WTC11 (cell line): ENCODE results near the gene VWA3A. TPM values are rescaled to one million over a fixed set of nuclear protein-coding genes. Genes with fewer than 3 reads are reported as not detected.
A peak's percentile ranks its signal among the peaks of the same experiment; 100 is the strongest.

Experiments
- AR ChIP-seq: fragments of 250-450 bp; sonication (Bioruptor Pico); IDR thresholded peaks from 2 replicates; pipeline ENCODE4 v1.9.0; 2021; ENCODE audit warnings: mild to moderate bottlenecking
- ARID4B ChIP-seq: sonication (generic); formaldehyde crosslinking; IDR thresholded peaks from 2 replicates; pipeline ENCODE4 v1.8.0; 2023; ENCODE audit warnings: missing genetic modification reagents, mild to moderate bottlenecking, borderline replicate concordance
- CBFB ChIP-seq: sonication (generic); formaldehyde crosslinking; IDR thresholded peaks from 2 replicates; pipeline ENCODE4 v1.8.1; 2022; ENCODE audit warnings: mild to moderate bottlenecking, low read depth, missing genetic modification reagents
- CREM ChIP-seq: sonication (generic); formaldehyde crosslinking; IDR thresholded peaks from 2 replicates; pipeline ENCODE4 v1.8.1; 2022; ENCODE audit warnings: mild to moderate bottlenecking, missing genetic modification reagents, moderate library complexity
- CTCF ChIP-seq: fragments of 200-600 bp; IDR thresholded peaks from 2 replicates; pipeline ENCODE4 v1.8.0; 2022; ENCODE audit warnings: antibody characterized with exemption
- ERG ChIP-seq: fragments of 250-450 bp; sonication (Bioruptor Pico); IDR thresholded peaks from 2 replicates; pipeline ENCODE4 v1.8.0; 2021; ENCODE audit warnings: mild to moderate bottlenecking
- GABPB1 ChIP-seq: sonication (generic); formaldehyde crosslinking; IDR thresholded peaks from 2 replicates; pipeline ENCODE4 v1.8.1; 2023; ENCODE audit warnings: mild to moderate bottlenecking, missing genetic modification reagents
- GRHL2 ChIP-seq: fragments of 250-450 bp; sonication (Bioruptor Pico); IDR thresholded peaks from 2 replicates; pipeline ENCODE4 v1.8.0; 2022; ENCODE audit warnings: mild to moderate bottlenecking, moderate library complexity; ENCODE audit not compliant: insufficient replicate concordance, severe bottlenecking
- GTF2I ChIP-seq: fragments of 250-450 bp; sonication (Bioruptor Pico); conservative IDR thresholded peaks from 2 replicates; pipeline ENCODE4 v1.4.0; 2021; ENCODE audit warnings: mild to moderate bottlenecking
- KAT7 ChIP-seq: sonication (generic); formaldehyde crosslinking; IDR thresholded peaks from 2 replicates; pipeline ENCODE4 v1.8.1; 2023; ENCODE audit warnings: missing genetic modification reagents, mild to moderate bottlenecking, borderline replicate concordance
- MAX ChIP-seq: sonication (generic); formaldehyde crosslinking; IDR thresholded peaks from 2 replicates; pipeline ENCODE4 v1.8.0; 2022; ENCODE audit warnings: mild to moderate bottlenecking, missing genetic modification reagents
- MLX ChIP-seq: sonication (generic); formaldehyde crosslinking; IDR thresholded peaks from 2 replicates; pipeline ENCODE4 v1.8.1; 2023; ENCODE audit warnings: mild to moderate bottlenecking, missing genetic modification reagents, moderate library complexity
- NFATC4 ChIP-seq: fragments of 250-450 bp; sonication (Bioruptor Pico); IDR thresholded peaks from 2 replicates; pipeline ENCODE4 v1.9.0; 2021; ENCODE audit warnings: mild to moderate bottlenecking
- NFYB ChIP-seq: sonication (generic); formaldehyde crosslinking; conservative IDR thresholded peaks from 2 replicates; pipeline ENCODE4 v1.8.0; 2022; ENCODE audit warnings: low read depth, missing genetic modification reagents
- SMAD3 ChIP-seq: sonication (generic); formaldehyde crosslinking; IDR thresholded peaks from 2 replicates; pipeline ENCODE4 v1.8.0; 2022; ENCODE audit warnings: missing genetic modification reagents, mild to moderate bottlenecking, borderline replicate concordance
- SP1 ChIP-seq: sonication (generic); formaldehyde crosslinking; conservative IDR thresholded peaks from 2 replicates; pipeline ENCODE4 v1.8.1; 2022; ENCODE audit warnings: missing genetic modification reagents
- STAT6 ChIP-seq: sonication (generic); formaldehyde crosslinking; conservative IDR thresholded peaks from 2 replicates; pipeline ENCODE4 v1.8.1; 2023; ENCODE audit warnings: mild to moderate bottlenecking, low read depth, missing genetic modification reagents, moderate library complexity
- TEAD1 ChIP-seq: sonication (generic); formaldehyde crosslinking; IDR thresholded peaks from 2 replicates; pipeline ENCODE4 v1.8.0; 2022; ENCODE audit warnings: mild to moderate bottlenecking, missing genetic modification reagents
- ZNF121 ChIP-seq: sonication (generic); formaldehyde crosslinking; IDR thresholded peaks from 2 replicates; pipeline ENCODE4 v1.8.0; 2023; ENCODE audit warnings: missing genetic modification reagents
- ZNF232 ChIP-seq: sonication (generic); formaldehyde crosslinking; IDR thresholded peaks from 2 replicates; pipeline ENCODE4 v1.8.0; 2022; ENCODE audit warnings: mild to moderate bottlenecking, missing genetic modification reagents
- ZSCAN18 ChIP-seq: fragments of 250-450 bp; sonication (Bioruptor Pico); IDR thresholded peaks from 2 replicates; pipeline ENCODE4 v2.1.2; 2022; ENCODE audit warnings: mild to moderate bottlenecking, moderate library complexity
- total RNA-seq: library from RNA; stranded (reverse); gene quantifications from 3 replicates; pipeline ENCODE4 v1.2.3, GENCODE V29; 2021

Gene VWA3A
- total RNA-seq, 1 experiment from 2014 or later, result 0.11 TPM

GRCh38 chr16:22195695-22196558 is 103.6 kb downstream of the VWA3A start (continued):
- peak; percentile 46; the same call in 1 of the 2 replicates for TF ChIP-seq CTCF
- TF ChIP-seq KAT7 (CRISPR knock-in tag), result no peak
- TF ChIP-seq AR (CRISPR knock-in tag), result no peak
- TF ChIP-seq GABPB1, result peak; percentile 34; the same call in 1 of the 2 replicates
- peak; percentile 60; the same call in 1 of the 2 replicates for TF ChIP-seq SP1 (CRISPR knock-in tag)
- no peak for TF ChIP-seq ERG
- TF ChIP-seq MAX (CRISPR knock-in tag), result 0 out of 2 replicates have a peak, but pooled peaks have one; percentile 26
- TF ChIP-seq SMAD3 (CRISPR knock-in tag), result no peak
- TF ChIP-seq CREM (CRISPR knock-in tag), result no peak
- TF ChIP-seq GRHL2 (CRISPR knock-in tag), result no peak
- TF ChIP-seq STAT6 (CRISPR knock-in tag), result no peak
- TF ChIP-seq GTF2I (CRISPR knock-in tag), result peak; percentile 90
- TF ChIP-seq ZNF121, result peak; percentile 99
- TF ChIP-seq ZSCAN18 (CRISPR knock-in tag), result no peak
- no peak for TF ChIP-seq ZNF232 (CRISPR knock-in tag)
- TF ChIP-seq ARID4B, result no peak
- no peak for TF ChIP-seq CBFB (CRISPR knock-in tag)
- TF ChIP-seq NFATC4 (CRISPR knock-in tag), result no peak
- TF ChIP-seq NFYB (CRISPR knock-in tag), result no peak
- peak; percentile 69; the same call in 1 of the 2 replicates for TF ChIP-seq TEAD1 (CRISPR knock-in tag)
- TF ChIP-seq MLX, result no peak
